GM12892 (cell line): ENCODE results near the gene TLE3.

ENCODE experiments used
- POLR2A ChIP-seq: IDR thresholded peaks from 2 replicates; pipeline ENCODE4 v1.6.1; 2011; ENCODE audit warnings: low read depth, low read length, control low read depth
- POLR2AphosphoS5 ChIP-seq: IDR thresholded peaks from 2 replicates; pipeline ENCODE4 v1.6.1; 2011; ENCODE audit warnings: low read depth, low read length, control low read depth
- TAF1 ChIP-seq: IDR thresholded peaks from 2 replicates; pipeline ENCODE4 v1.6.1; 2011; ENCODE audit warnings: low read depth, mild to moderate bottlenecking, control low read depth, low read length, borderline replicate concordance

DNA sequence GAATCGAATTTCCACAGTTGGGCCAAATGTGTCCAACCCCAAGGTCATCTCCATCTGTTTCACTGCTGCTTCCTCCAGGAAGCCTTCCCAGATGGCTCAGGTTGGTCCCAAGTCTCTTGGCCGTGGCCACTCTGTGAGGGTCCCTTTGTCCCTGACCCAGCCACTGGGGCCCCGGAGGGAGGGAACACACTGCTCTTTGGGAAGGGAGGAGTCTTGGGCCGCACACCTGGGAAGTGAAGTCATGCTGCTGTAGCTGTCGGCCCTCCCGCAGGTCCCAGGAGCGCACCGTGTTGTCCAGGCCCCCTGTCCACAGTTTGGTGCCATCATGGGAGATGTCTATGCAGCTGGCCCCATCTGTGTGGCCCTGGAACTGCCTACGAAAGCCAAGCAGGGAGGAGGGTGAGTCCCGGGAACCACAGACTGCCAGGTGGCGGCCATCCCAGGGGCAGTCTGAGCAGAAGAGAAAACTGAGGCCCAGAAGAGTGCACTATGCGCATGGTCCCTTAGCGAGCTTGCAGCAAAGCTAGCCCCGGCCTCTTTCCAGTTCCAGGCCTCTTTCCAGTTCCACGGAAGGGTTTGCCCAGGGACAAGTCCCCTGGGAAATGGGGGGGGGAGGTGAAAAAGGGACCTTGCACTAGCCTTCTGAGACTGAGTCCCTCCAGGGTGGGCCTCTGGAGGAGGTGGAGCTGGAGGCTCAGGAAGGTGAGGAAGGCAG is 44.6 kb downstream of the TLE3 start:
- no peak for TF ChIP-seq POLR2A
- no peak; the same call in 1 of the 2 replicates for TF ChIP-seq POLR2AphosphoS5
- TF ChIP-seq TAF1: no peak
